ENCODE measurements around the gene LARP4B. TPM values are rescaled to one million over a fixed set of nuclear protein-coding genes. Genes with fewer than 3 reads are reported as not detected.

Gene LARP4B
- total RNA-seq, 1 donor from 2014 or later: 45.1 TPM

GRCh38 chr10:867807-868206 is 63.7 kb downstream of the LARP4B start:
- DNase-seq (ENCODE audit: low read depth): no peak

- no peak for DNase-seq (ENCODE audit: low read depth)
Observed at GRCh38 chr10:866577-866941, 64.9 kb downstream of the LARP4B start.

DNA sequence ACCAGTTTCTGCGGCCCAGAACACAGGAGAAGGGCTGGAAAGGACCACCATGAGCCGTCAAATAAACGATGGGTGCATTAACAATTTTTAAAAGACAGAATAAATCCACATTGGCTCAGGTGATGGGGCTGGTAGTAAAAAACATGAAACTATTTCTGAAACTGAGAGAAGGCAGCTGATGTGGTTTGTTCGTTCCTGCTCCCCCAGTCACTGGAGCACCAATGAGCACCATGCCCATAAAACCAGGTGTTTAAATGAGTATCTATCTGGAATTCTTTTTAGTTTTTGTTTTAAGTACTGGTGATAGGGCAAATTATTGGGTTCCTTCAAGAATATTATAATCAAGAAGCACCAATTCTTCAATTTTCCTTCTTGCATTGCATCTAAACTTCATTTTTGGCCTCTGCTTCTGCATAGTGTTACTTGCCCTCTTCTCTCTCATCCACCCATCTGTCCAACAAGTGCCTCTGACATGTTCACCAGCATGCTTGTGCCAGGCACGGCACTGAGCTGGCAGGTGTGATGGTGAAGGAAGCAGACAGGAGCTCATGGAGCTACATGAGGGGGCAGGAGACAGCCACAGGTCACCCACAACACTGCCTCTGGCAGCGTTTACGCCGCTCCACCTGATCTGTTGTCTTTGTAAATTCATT is 65.5 kb downstream of the LARP4B start:
- no peak for DNase-seq (ENCODE audit: low read depth)

- no peak for DNase-seq (ENCODE audit: low read depth)
Observed at GRCh38 chr10:865257-865656, 66.2 kb downstream of the LARP4B start.

DNA sequence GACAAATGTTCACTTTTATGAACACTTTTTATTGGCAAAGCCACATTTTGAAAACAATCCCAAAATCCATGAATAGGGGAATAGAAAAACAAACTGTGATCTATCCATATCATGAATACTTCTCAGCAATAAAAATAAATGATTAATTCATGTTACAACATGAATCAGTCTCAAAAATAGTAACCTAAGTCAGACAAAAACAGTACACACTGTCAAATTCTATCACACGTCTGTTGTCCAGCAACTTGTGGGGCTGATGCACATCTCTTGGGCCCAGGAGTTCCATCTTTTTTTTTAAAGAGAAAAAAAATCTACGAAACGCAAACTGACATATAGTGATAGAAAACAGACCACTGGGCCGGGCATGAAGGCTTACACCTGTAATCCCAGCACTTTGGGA is 71.0 kb downstream of the LARP4B start:
- no peak for DNase-seq (ENCODE audit: low read depth)

DNA sequence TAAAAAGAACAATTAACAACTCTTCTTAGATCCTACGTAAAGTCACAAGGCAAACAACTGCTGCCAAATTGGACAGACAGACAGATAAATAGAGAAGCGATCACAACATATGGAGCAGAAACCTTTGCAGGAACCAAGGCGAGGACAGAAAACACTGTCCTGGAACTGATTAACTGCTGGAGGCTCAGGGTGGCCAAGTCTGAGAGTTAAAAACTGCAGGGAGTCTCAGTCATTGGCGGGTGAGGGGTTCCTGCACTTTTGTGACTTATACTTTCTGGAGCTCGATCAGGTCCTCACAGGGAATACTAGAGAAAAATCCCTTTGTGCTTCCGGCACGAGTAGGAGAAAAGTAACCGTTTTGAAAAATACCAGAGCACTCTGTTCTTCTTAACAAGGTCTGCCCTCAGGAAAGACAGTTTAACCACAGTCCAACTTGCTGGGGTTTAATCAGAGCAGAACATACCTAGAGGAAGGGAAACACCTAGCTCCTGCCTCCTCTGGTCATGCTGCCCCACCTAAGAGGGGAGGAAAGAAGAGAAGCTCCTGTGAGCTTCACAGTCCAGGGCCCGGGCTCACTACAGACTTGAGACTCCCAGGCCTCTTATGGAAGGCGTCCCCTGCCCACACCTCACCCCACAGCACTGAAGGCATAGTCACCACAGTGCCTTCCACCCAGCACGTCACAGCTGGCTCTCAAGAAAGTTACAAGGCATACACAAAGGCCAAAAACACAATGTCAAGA is 74.9 kb downstream of the LARP4B start:
- DNase-seq (ENCODE audit: low read depth): no peak

GRCh38 chr10:855671-856070 is 75.8 kb downstream of the LARP4B start:
- DNase-seq (ENCODE audit: low read depth): no peak

DNA sequence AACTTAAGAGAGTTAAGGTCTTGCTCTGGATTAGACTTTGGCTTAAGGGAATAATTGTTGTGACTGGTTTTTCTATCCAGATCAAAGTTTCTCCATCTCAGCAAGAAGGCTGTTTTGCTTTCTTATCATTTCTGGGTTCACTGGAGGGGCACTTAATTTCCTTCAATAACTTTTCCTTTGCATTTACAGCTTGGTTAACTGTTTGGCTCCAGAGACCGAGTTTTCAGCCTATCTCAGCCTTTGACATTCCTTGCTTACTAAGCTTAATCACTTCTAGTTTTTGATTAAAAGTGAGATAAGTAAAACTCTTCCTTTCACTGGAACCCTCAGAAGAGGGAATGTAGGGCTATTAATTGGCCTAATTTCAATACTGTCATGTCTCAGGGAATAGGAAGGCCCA is 76.4 kb downstream of the LARP4B start:
- DNase-seq (ENCODE audit: low read depth): no peak

DNA sequence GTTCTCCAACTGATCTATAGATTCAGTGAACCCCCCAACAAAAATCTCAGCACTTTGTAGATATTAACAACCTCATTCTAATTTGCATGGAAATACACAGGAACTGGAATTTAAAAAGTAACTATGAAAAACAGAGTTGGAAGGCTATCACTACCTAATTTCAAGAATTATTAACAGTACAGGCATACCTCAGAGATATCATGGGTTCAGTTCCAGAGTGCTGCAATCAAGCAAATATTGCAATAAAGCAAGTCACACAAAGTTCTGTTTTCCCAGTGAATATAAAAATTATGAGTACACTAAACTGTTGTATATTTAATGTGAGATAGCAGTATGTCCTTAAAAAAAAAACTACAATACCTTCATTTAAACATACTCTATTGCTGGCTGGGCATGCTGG is 78.5 kb downstream of the LARP4B start:
- no peak for DNase-seq (ENCODE audit: low read depth)

DNA sequence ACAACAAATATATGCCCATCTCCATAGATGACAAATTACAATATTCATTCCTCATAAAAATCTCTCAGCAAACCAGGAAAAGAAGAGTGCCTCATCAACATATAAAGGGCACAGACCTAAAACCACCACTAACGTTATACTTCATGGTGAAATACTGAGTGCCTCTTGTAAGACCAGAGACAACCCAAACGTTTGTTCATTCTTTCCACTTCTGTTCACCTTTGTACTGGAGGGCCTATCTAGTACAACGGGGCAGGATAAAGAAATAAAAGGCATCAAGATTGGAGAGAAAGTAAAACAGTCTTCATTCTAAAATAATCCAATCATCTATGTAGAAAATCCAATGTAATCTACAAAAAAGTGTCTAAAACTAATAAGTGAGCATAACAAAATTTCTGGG is 79.1 kb downstream of the LARP4B start:
- DNase-seq (ENCODE audit: low read depth): no peak

DNA sequence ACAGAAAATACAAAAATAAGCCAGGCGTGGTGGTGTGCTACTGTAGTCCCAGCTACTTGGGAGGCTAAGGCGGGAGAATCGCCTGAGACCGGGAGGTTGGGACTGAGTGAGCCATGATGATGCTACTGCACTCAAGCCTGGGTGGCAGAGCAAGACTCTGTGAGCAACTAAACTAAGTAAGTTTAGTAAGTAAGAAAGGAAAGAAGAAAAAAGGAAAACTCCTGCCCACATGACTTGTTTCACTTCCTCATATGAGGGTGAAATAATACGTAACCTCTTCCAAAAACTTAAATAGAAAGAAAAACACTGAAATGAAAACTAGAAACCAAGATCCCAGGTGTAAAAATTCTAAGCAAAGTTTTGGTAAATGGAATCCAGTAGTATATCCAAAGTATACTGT is 79.6 kb downstream of the LARP4B start:
- DNase-seq (ENCODE audit: low read depth): no peak

DNA sequence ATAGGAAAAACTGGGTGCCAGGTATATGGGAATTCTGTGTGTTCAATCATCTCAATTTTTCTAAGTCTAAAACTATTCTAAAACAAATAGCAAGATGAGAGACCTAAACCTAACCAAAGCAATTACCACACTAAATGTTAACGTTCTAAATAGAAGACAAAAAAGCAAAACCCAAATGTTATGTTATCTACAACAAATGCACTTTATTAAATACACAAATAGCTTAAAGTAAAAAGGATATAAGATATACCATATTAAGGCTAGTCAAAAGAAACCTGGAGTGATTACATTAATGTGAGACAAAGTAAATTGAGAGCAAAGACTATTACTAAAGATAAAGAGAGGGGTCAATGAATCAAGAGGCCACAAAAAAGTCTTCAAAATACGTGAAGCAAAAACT is 81.4 kb downstream of the LARP4B start:
- DNase-seq (ENCODE audit: low read depth): no peak

DNA sequence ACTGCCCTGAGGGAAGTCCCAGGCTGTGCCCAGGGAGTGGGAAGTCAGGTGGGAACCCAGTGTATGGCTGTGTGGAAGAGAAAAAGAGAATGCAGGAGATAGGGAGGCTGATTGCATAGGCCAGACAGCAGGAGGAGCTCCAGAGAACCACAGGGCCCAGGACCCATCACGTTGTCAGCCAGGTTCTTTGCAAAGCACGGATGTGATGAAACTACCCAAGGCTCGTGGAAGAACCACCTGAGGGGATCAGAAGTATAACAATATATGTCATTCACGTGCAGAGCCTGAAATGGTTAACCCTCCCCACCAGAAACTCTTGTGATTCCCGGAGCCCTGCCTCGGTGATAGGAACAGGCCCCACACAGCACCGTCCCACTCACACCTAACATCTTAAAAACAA is 83.6 kb downstream of the LARP4B start:
- no peak for DNase-seq (ENCODE audit: low read depth)

- DNase-seq (ENCODE audit: low read depth): no peak
Observed at GRCh38 chr10:846126-846685, 85.3 kb downstream of the LARP4B start.

DNA sequence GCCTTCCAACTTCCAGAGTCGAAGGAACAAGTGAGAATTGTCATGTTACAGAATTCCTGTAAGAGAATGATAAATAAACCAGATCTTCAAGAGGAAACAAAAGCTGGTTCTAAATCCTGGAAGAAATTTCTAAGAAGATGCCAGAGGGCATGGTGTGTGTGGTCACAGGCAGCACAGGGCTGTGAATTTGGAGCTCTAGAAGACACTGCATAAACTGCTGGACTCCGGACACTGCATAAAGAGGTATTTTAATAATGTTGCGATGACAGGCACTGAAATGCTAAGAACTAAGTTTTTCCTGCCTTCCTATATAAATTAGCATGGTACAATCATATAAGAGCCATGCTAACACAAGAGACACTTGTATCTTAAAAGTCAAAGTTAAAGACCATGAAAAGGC is 86.0 kb downstream of the LARP4B start:
- no peak for DNase-seq (ENCODE audit: low read depth)

DNA sequence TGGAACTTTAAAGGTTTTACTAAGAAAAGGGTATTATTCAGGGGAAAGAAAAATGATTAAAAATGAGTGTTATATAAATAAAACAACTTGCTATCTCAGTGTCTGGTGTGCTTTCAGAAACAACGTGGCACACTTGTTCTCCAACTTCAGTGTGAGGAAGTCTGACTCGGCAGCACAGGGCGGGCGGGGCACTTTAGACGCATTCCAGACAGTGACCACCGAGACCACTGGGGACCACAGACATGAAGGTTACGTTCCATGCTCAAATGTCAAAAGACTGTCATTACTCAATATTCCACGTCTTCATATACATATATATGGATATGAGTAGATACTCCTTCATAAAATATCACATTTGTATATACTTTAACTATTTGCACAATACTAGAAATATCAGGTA is 87.0 kb downstream of the LARP4B start:
- DNase-seq (ENCODE audit: low read depth): no peak

DNA sequence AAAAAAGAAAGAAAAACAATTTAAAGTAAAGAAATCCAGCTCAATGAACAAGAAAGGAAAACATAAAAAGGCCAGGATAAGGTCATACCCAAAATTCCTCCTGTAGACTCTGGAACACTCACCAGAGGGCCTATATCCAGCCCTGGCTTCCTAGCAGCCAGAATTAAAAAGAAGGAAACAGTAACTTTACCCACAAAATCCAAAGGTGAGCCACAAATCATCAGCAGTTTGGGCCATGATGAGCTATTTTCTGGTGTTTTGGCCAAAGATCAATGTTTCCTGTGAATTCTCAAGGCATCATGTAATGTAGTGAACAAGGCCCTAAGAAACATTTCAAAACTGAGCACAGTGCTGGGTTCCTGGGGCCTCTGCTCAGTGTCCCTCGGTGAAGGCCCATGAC is 87.8 kb downstream of the LARP4B start:
- no peak for DNase-seq (ENCODE audit: low read depth)

GRCh38 chr10:842795-843194 is 88.7 kb downstream of the LARP4B start:
- DNase-seq (ENCODE audit: low read depth): no peak

GRCh38 chr10:841535-841934 is 90.0 kb downstream of the LARP4B start:
- DNase-seq (ENCODE audit: low read depth): no peak

DNA sequence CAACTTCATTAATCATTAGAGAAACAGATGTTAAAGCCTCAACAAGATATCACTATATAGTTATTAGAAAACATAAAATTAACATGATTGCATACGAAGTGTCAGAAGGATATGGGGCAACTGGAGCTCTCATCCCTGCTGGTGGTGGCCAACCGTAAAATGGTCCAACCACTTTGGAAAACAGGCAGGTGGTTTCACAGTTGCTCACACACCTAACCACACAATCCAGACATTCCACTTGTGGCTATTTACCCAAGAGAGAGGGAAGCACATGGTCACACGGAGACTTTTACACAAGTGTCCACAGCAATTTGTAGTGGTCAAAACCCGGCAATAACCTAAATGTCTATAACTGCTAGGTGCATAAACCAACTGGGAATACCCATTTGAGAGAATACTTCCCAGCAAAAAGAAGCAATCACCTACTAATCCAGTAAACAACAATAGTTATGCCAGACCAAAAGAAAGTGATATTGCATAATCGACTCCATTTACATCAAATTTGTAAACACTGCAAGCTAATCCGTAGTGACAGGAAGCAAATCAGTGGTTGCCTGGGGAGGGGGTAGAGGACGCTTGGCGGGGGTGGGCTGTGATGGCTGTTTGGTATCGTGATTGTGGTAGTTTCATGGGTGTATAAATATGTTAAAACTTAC is 91.8 kb downstream of the LARP4B start:
- peak; percentile 82 for DNase-seq (ENCODE audit: low read depth)

- no peak for DNase-seq (ENCODE audit: low read depth)
Observed at GRCh38 chr10:836782-837181, 94.7 kb downstream of the LARP4B start.

- no peak for DNase-seq (ENCODE audit: low read depth)
Observed at GRCh38 chr10:834493-834892, 97.0 kb downstream of the LARP4B start.

GRCh38 chr10:829241-829640 is 102.3 kb downstream of the LARP4B start:
- DNase-seq (ENCODE audit: low read depth): no peak

All from renal cortical epithelial cell (primary cell).